ENCODE data around the gene SALL3. TPM values are rescaled to one million over a fixed set of nuclear protein-coding genes. Genes with fewer than 3 reads are reported as not detected.

Gene SALL3
- total and polyA plus RNA-seq, 2 of the 8 experiments (the other 6 are each of a cell fraction or from before 2014, with no cell fraction given): 10.5 to 46.4 TPM

GRCh38 chr18:78965917-78966792 lies 13.5 kb upstream of the SALL3 start:
- Histone ChIP-seq H3K79me2 (ENCODE audit: control insufficient read depth in 1 of 2, insufficient read depth in 2 of 2, low read length in 2 of 2) (peaks cover 0 to 7% of the 10 kb centered on the region in 2 experiments; a peak in 1 of 4 replicates), H3K4ac (replicated peaks; ENCODE audit: insufficient read length, low read depth, low read length) (no peak overlapping the region), H2BK120ac (replicated peaks; ENCODE audit: low read depth, low read length) (no peak overlapping the region), H3K4me3 (ENCODE audit: extremely low read depth in 1 of 4, insufficient read depth in 2 of 4, low read depth in 3 of 4, low read length in 4 of 4) (no peak overlapping the region), H3K23me2 (ENCODE audit: low read depth, low read length) (peaks cover 17% of the 10 kb centered on the region), H4K5ac (ENCODE audit: insufficient read length, low read depth, low read length) (no peak overlapping the region), H3K14ac (ENCODE audit: insufficient read length) (no peak overlapping the region), H3K23ac (ENCODE audit: insufficient read length) (no peak overlapping the region), H3K27me3 (replicated peaks in 1 of 4; ENCODE audit: control insufficient read depth in 3 of 4, extremely low read depth in 1 of 4, insufficient read depth in 3 of 4, low read length in 3 of 4) (peaks cover 0 to 13% (median 6%) of the 10 kb centered on the region in 4 experiments; a peak in 5 of 7 replicates), H3K36me3 (ENCODE audit: control insufficient read depth in 2 of 4, insufficient read depth in 4 of 4, low read length in 3 of 4) (peaks cover 0 to 3% (median 0%) of the 10 kb centered on the region in 4 experiments; a peak in 1 of 8 replicates), H2AFZ (ENCODE audit: low read length) (no peak overlapping the region; the same call in 1 of the 2 replicates), H3K18ac (ENCODE audit: extremely low read depth, low read length) (no peak overlapping the region), H4K20me1 (replicated peaks in 1 of 2; ENCODE audit: control insufficient read depth in 1 of 2, insufficient read depth in 2 of 2, low read length in 2 of 2) (peaks cover 0 to 14% of the 10 kb centered on the region in 2 experiments), H2BK15ac (ENCODE audit: low read length) (no peak overlapping the region), H2BK12ac (ENCODE audit: low read depth, low read length) (no peak overlapping the region; the same call in 1 of the 2 replicates), H2AK5ac (ENCODE audit: low read depth, low read length) (no peak overlapping the region), H3K27ac (ENCODE audit: low read depth, low read length) (no peak overlapping the region), H2BK5ac (ENCODE audit: low read depth, low read length) (peak overlapping the region; percentile 30; the same call in 1 of the 2 replicates), H3K4me2 (ENCODE audit: insufficient read depth in 1 of 2, low read depth in 2 of 2, low read length in 2 of 2) (no peak overlapping the region), H3K9me3 (ENCODE audit: insufficient read depth in 2 of 2, low read depth in 1 of 2, low read length in 1 of 2) (peaks cover 3 to 19% of the 10 kb centered on the region in 2 experiments; a peak in 3 of 4 replicates), H4K91ac (replicated peaks; ENCODE audit: insufficient read length, low read length) (no peak overlapping the region), H4K8ac (ENCODE audit: extremely low read depth, insufficient read depth, low read length) (peak overlapping the region; percentile 45; the same call in 1 of the 2 replicates), H2BK20ac (ENCODE audit: low read length) (0 out of 2 replicates have a peak overlapping the region, but pooled peaks have one; percentile 48), H3K9ac (replicated peaks in 1 of 4; ENCODE audit: extremely low read depth in 1 of 4, low read depth in 3 of 4, low read length in 3 of 4) (no peak overlapping the region), H3K79me1 (ENCODE audit: low read depth, low read length) (no peaks in the 10 kb centered on the region), H3K56ac (replicated peaks; ENCODE audit: insufficient read length, low read depth, low read length) (no peak overlapping the region), H3K4me1 (replicated peaks in 1 of 4; ENCODE audit: control insufficient read depth in 3 of 4, insufficient read depth in 4 of 4, low read length in 3 of 4) (peaks cover 0 to 3% (median 0%) of the 10 kb centered on the region in 4 experiments; a peak in 1 of 7 replicates)
- FAIRE-seq (no peak), DNase-seq (ENCODE audit: low read depth in 1 of 2, low spot score in 2 of 2) (peak in 1 of 2 experiments; percentile 37)
- 93% methylated on average over 15 of the region's 18 CpGs; no CpG with 5 or more reads in 1 of the 2 experiments for WGBS, 2 experiments (ENCODE audit: extremely low coverage in 1 of 2, insufficient coverage in 1 of 2, insufficient read length in 1 of 2, insufficient replicate concordance in 2 of 2, low coverage in 1 of 2, low lambda C conversion rate in 2 of 2, missing lambda C conversion rate in 1 of 2)
- TF ChIP-seq NANOG (IDR thresholded peaks at IDR 0.05; ENCODE audit: insufficient read depth, low read depth, low read length, poor library complexity, severe bottlenecking) (no peak), CBX5 (IDR thresholded peaks at IDR 0.05; ENCODE audit: low read depth, low read length) (no peak), JUN (IDR thresholded peaks at IDR 0.05; ENCODE audit: low read depth, low read length) (no peak), YY1 (IDR thresholded peaks at IDR 0.05; ENCODE audit: low read depth, low read length) (0 out of 2 replicates have a peak, but pooled peaks have one; percentile 52), CBX8 (IDR thresholded peaks at IDR 0.05; ENCODE audit: borderline replicate concordance, low read depth, low read length) (no peak), TAF7 (optimal IDR thresholded peaks at IDR 0.05; ENCODE audit: borderline replicate concordance, low read depth, low read length) (no peak), SIX5 (IDR thresholded peaks at IDR 0.05; ENCODE audit: low read depth, low read length) (no peak)
- ChIA-PET CTCF (ENCODE audit: partially characterized antibody) (interaction anchor here (0.5 to 1.1 kb wide), 4 partner anchors 35 to 224 kb away, joined by 3 read pairs; no protein-coding TSS in a partner anchor), POLR2A (ENCODE audit: partially characterized antibody) (interaction anchor here (0.9 to 1.2 kb wide), 2 partner anchors 9 to 12 kb away, joined by 3 read pairs; no protein-coding TSS in a partner anchor)

All from H1 (cell line).